ENCODE results near the gene CTNND2.

The CTNND2 gene

GRCh38 chr5:11239261-11240015, 664.8 kb downstream of the CTNND2 start:
- no peak overlapping the region for H3K23ac ChIP-seq (ENCODE audit: low read length in 2 of 2)
- H3K27ac ChIP-seq (ENCODE audit: low read length, poor library complexity, severe bottlenecking), result no peak overlapping the region
- no peak overlapping the region for H4K91ac ChIP-seq (ENCODE audit: low read length)
- H3K4ac ChIP-seq (ENCODE audit: low read depth in 1 of 2, low read length in 2 of 2), result no peak overlapping the region
- H2AK5ac ChIP-seq (ENCODE audit: low read length, severe bottlenecking), result no peak overlapping the region
- no peak overlapping the region for H3K9ac ChIP-seq (ENCODE audit: low read length)
- H3K36me3 ChIP-seq (ENCODE audit: control insufficient read depth in 1 of 2, insufficient read depth in 2 of 2, low read depth in 1 of 2, low read length in 2 of 2), result no peaks in the 10 kb centered on the region
- WGBS, result 87% methylated on average over 13 of the region's 13 CpGs
- no peak for DNase-seq
- no peak overlapping the region for H3K4me3 ChIP-seq (ENCODE audit: insufficient read depth in 1 of 2, low read depth in 1 of 2, low read length in 2 of 2)
- no peaks in the 10 kb centered on the region for H3K4me1 ChIP-seq (ENCODE audit: control insufficient read depth, insufficient read depth, low read depth, low read length)
- no peak overlapping the region for H3K18ac ChIP-seq (ENCODE audit: low read depth in 1 of 2, low read length in 2 of 2)
- H3K14ac ChIP-seq (ENCODE audit: low read length in 2 of 2), result no peak overlapping the region
- H3K9me3 ChIP-seq (ENCODE audit: control insufficient read depth, low read length), result no peaks in the 10 kb centered on the region
- H2BK5ac ChIP-seq (ENCODE audit: low read depth, low read length, poor library complexity, severe bottlenecking), result no peak overlapping the region
- H2BK15ac ChIP-seq (ENCODE audit: low read depth, poor library complexity, severe bottlenecking), result no peak overlapping the region
- H2BK12ac ChIP-seq (ENCODE audit: low read length in 2 of 2), result no peak overlapping the region
- no peak overlapping the region for H4K8ac ChIP-seq (ENCODE audit: low read length)
- no peaks in the 10 kb centered on the region for H3K79me1 ChIP-seq (replicated peaks; ENCODE audit: low read length, poor library complexity, severe bottlenecking)
- H2AFZ ChIP-seq (ENCODE audit: low read depth, low read length), result no peak overlapping the region
- H2BK120ac ChIP-seq (ENCODE audit: low read depth, low read length), result no peak overlapping the region
- H3K4me2 ChIP-seq (ENCODE audit: low read length, poor library complexity, severe bottlenecking), result no peak overlapping the region
- H3K27me3 ChIP-seq (ENCODE audit: control insufficient read depth in 1 of 2, insufficient read depth in 1 of 2, low read length in 2 of 2), result no peaks in the 10 kb centered on the region

DNA sequence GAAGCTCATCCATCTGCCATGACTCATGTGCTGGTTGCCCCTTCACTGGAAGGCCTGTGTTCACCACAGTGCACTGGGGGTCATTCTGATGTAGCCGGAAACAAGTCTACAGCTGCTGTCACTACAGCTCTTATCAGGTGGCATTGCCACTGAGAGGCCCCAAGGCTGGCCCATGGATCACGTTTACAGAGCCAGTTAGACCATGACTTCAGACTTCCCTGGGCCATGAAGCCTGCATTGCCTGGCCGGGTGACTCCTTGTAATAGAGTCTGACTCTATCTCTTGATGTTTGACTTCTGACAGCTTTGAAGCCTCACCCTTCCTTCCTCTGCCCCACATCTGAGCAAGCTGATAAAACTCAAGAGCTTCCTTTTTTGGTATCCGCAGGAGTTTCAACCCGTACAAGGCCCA, 669.7 kb downstream of the CTNND2 start:
- Histone ChIP-seq H3K4ac (ENCODE audit: low read depth in 1 of 2, low read length in 2 of 2) (no peak overlapping the region), H2BK120ac (ENCODE audit: low read depth, low read length) (no peak overlapping the region), H3K18ac (ENCODE audit: low read depth in 1 of 2, low read length in 2 of 2) (no peak overlapping the region), H4K8ac (ENCODE audit: low read length) (no peak overlapping the region), H2BK12ac (ENCODE audit: low read length in 2 of 2) (no peak overlapping the region), H2BK15ac (ENCODE audit: low read depth, poor library complexity, severe bottlenecking) (no peak overlapping the region), H3K23ac (ENCODE audit: low read length in 2 of 2) (no peak overlapping the region), H2AK5ac (ENCODE audit: low read length, severe bottlenecking) (no peak overlapping the region), H3K27ac (ENCODE audit: low read length, poor library complexity, severe bottlenecking) (no peak overlapping the region), H2BK5ac (ENCODE audit: low read depth, low read length, poor library complexity, severe bottlenecking) (no peak overlapping the region), H3K36me3 (ENCODE audit: control insufficient read depth in 1 of 2, insufficient read depth in 2 of 2, low read depth in 1 of 2, low read length in 2 of 2) (no peaks in the 10 kb centered on the region), H3K4me2 (ENCODE audit: low read length, poor library complexity, severe bottlenecking) (no peak overlapping the region), H3K4me3 (ENCODE audit: insufficient read depth in 1 of 2, low read depth in 1 of 2, low read length in 2 of 2) (no peak overlapping the region), H3K14ac (ENCODE audit: low read length in 2 of 2) (no peak overlapping the region), H3K4me1 (ENCODE audit: control insufficient read depth, insufficient read depth, low read depth, low read length) (no peaks in the 10 kb centered on the region), H2AFZ (ENCODE audit: low read depth, low read length) (no peak overlapping the region), H4K91ac (ENCODE audit: low read length) (no peak overlapping the region), H3K9me3 (ENCODE audit: control insufficient read depth, low read length) (peaks cover 5% of the 10 kb centered on the region), H3K27me3 (ENCODE audit: control insufficient read depth in 1 of 2, insufficient read depth in 1 of 2, low read length in 2 of 2) (no peaks in the 10 kb centered on the region), H3K79me1 (replicated peaks; ENCODE audit: low read length, poor library complexity, severe bottlenecking) (no peaks in the 10 kb centered on the region), H3K9ac (ENCODE audit: low read length) (no peak overlapping the region)
- 43% methylated on average over 5 of the region's 5 CpGs for WGBS
- no peak for DNase-seq

- no peak overlapping the region for H3K27ac ChIP-seq (ENCODE audit: low read length, poor library complexity, severe bottlenecking)
- no peak overlapping the region for H3K4me3 ChIP-seq (ENCODE audit: insufficient read depth in 1 of 2, low read depth in 1 of 2, low read length in 2 of 2)
- H2BK5ac ChIP-seq (ENCODE audit: low read depth, low read length, poor library complexity, severe bottlenecking), result no peak overlapping the region
- no peak overlapping the region for H3K4me2 ChIP-seq (ENCODE audit: low read length, poor library complexity, severe bottlenecking)
- H3K36me3 ChIP-seq (ENCODE audit: control insufficient read depth in 1 of 2, insufficient read depth in 2 of 2, low read depth in 1 of 2, low read length in 2 of 2), result no peaks in the 10 kb centered on the region
- no peak overlapping the region for H3K18ac ChIP-seq (ENCODE audit: low read depth in 1 of 2, low read length in 2 of 2)
- no peak overlapping the region for H4K91ac ChIP-seq (ENCODE audit: low read length)
- 49% methylated on average over 2 of the region's 3 CpGs for WGBS
- H4K8ac ChIP-seq (ENCODE audit: low read length), result no peak overlapping the region
- DNase-seq, result no peak
- no peak overlapping the region for H3K9ac ChIP-seq (ENCODE audit: low read length)
- peaks cover 5% of the 10 kb centered on the region for H3K9me3 ChIP-seq (ENCODE audit: control insufficient read depth, low read length)
- H3K4ac ChIP-seq (ENCODE audit: low read depth in 1 of 2, low read length in 2 of 2), result no peak overlapping the region
- no peaks in the 10 kb centered on the region for H3K4me1 ChIP-seq (ENCODE audit: control insufficient read depth, insufficient read depth, low read depth, low read length)
- H3K27me3 ChIP-seq (ENCODE audit: control insufficient read depth in 1 of 2, insufficient read depth in 1 of 2, low read length in 2 of 2), result no peaks in the 10 kb centered on the region
- H3K14ac ChIP-seq (ENCODE audit: low read length in 2 of 2), result no peak overlapping the region
- H3K79me1 ChIP-seq (replicated peaks; ENCODE audit: low read length, poor library complexity, severe bottlenecking), result no peaks in the 10 kb centered on the region
- no peak overlapping the region for H2BK15ac ChIP-seq (ENCODE audit: low read depth, poor library complexity, severe bottlenecking)
- no peak overlapping the region for H2AK5ac ChIP-seq (ENCODE audit: low read length, severe bottlenecking)
- no peak overlapping the region for H2BK120ac ChIP-seq (ENCODE audit: low read depth, low read length)
- H2AFZ ChIP-seq (ENCODE audit: low read depth, low read length), result no peak overlapping the region
- H2BK12ac ChIP-seq (ENCODE audit: low read length in 2 of 2), result no peak overlapping the region
- no peak overlapping the region for H3K23ac ChIP-seq (ENCODE audit: low read length in 2 of 2)
Observed at GRCh38 chr5:11230890-11231289, 673.4 kb downstream of the CTNND2 start.

DNA sequence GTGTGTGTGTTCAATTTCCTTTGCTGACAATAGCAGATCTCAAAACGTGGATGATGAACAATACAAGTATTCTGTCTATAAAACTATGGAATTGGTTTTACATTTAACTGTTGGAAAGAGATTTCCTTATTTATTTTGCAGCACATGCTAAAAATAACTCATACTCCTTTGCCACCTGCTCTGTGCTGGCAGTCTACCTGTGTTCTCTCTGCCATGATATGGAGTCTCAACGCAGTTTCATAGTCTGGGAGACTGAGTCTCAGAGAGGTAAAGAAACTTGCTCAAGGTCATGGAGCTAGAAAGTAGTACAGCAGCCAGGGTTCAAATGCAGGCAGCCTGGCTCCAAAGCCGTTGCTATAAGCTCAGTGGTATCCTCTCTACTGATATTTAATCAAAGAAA, 677.2 kb downstream of the CTNND2 start:
- no peaks in the 10 kb centered on the region for H3K27me3 ChIP-seq (ENCODE audit: control insufficient read depth in 1 of 2, insufficient read depth in 1 of 2, low read length in 2 of 2)
- H3K79me1 ChIP-seq (replicated peaks; ENCODE audit: low read length, poor library complexity, severe bottlenecking), result no peaks in the 10 kb centered on the region
- peaks cover 3% of the 10 kb centered on the region for H3K9me3 ChIP-seq (ENCODE audit: control insufficient read depth, low read length)
- no peak overlapping the region for H2BK5ac ChIP-seq (ENCODE audit: low read depth, low read length, poor library complexity, severe bottlenecking)
- no peak overlapping the region for H3K27ac ChIP-seq (ENCODE audit: low read length, poor library complexity, severe bottlenecking)
- H3K14ac ChIP-seq (ENCODE audit: low read length in 2 of 2), result no peak overlapping the region
- H2BK120ac ChIP-seq (ENCODE audit: low read depth, low read length), result no peak overlapping the region
- H4K8ac ChIP-seq (ENCODE audit: low read length), result no peak overlapping the region
- no peak overlapping the region for H4K91ac ChIP-seq (ENCODE audit: low read length)
- H2AK5ac ChIP-seq (ENCODE audit: low read length, severe bottlenecking), result no peak overlapping the region
- DNase-seq, result no peak
- WGBS, result 100% methylated on average over 1 of the region's 3 CpGs
- no peak overlapping the region for H3K9ac ChIP-seq (ENCODE audit: low read length)
- no peak overlapping the region for H2BK12ac ChIP-seq (ENCODE audit: low read length in 2 of 2)
- no peak overlapping the region for H3K4ac ChIP-seq (ENCODE audit: low read depth in 1 of 2, low read length in 2 of 2)
- H3K36me3 ChIP-seq (ENCODE audit: control insufficient read depth in 1 of 2, insufficient read depth in 2 of 2, low read depth in 1 of 2, low read length in 2 of 2), result no peaks in the 10 kb centered on the region
- no peak overlapping the region for H2AFZ ChIP-seq (ENCODE audit: low read depth, low read length)
- H3K18ac ChIP-seq (ENCODE audit: low read depth in 1 of 2, low read length in 2 of 2), result no peak overlapping the region
- no peaks in the 10 kb centered on the region for H3K4me1 ChIP-seq (ENCODE audit: control insufficient read depth, insufficient read depth, low read depth, low read length)
- no peak overlapping the region for H3K23ac ChIP-seq (ENCODE audit: low read length in 2 of 2)
- H3K4me3 ChIP-seq (ENCODE audit: insufficient read depth in 1 of 2, low read depth in 1 of 2, low read length in 2 of 2), result no peak overlapping the region
- H3K4me2 ChIP-seq (ENCODE audit: low read length, poor library complexity, severe bottlenecking), result no peak overlapping the region
- no peak overlapping the region for H2BK15ac ChIP-seq (ENCODE audit: low read depth, poor library complexity, severe bottlenecking)
